Fibroblast of lung (primary cell): ENCODE data around the gene COL4A6.

Source experiments
- EZH2 ChIP-seq: IDR thresholded peaks from 2 replicates; pipeline ENCODE4 v1.5.1; 2012; ENCODE audit warnings: low read length, control low read depth, mild to moderate bottlenecking; ENCODE audit errors: missing control alignments
- TF ChIP-seq, protein P1 (sequence below), 2 donors: IDR thresholded peaks in 1 of 2; conservative IDR thresholded peaks in 1 of 2; 1 replicate in 1 of 2; 2 replicates in 1 of 2; pipeline ENCODE4 v1.5.1; 2011 to 2012; ENCODE audit warnings: low read length in 2 of 2, control low read depth in 1 of 2, inconsistent platforms in 1 of 2, low read depth in 1 of 2, mild to moderate bottlenecking in 1 of 2

- TF ChIP-seq, protein P1, sequence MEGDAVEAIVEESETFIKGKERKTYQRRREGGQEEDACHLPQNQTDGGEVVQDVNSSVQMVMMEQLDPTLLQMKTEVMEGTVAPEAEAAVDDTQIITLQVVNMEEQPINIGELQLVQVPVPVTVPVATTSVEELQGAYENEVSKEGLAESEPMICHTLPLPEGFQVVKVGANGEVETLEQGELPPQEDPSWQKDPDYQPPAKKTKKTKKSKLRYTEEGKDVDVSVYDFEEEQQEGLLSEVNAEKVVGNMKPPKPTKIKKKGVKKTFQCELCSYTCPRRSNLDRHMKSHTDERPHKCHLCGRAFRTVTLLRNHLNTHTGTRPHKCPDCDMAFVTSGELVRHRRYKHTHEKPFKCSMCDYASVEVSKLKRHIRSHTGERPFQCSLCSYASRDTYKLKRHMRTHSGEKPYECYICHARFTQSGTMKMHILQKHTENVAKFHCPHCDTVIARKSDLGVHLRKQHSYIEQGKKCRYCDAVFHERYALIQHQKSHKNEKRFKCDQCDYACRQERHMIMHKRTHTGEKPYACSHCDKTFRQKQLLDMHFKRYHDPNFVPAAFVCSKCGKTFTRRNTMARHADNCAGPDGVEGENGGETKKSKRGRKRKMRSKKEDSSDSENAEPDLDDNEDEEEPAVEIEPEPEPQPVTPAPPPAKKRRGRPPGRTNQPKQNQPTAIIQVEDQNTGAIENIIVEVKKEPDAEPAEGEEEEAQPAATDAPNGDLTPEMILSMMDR (conservative IDR thresholded peaks at IDR 0.05 in 1 of 2, IDR thresholded peaks at IDR 0.05 in 1 of 2; ENCODE audit: low read depth in 1 of 2, low read length in 2 of 2): no peak
- no peak for TF ChIP-seq EZH2
Observed at GRCh38 chrX:108299704-108300103, 138.5 kb downstream of the COL4A6 start.
